Adrenal gland (tissue), 12 donors: Measurements from ENCODE around the gene IFTAP. TPM values are rescaled to one million over a fixed set of nuclear protein-coding genes. Genes with fewer than 3 reads are reported as not detected.

ENCODE experiments used
- DNase-seq, 7 donors: peaks; one replicate each; pipeline ENCODE4 v3.0.0-alpha.2; 2019 to 2020
- H3K27ac ChIP-seq, 5 donors: fragments of 200-600 bp; sonication (generic) in 4 of 5; 1 replicate in 3 of 5; 2 replicates in 2 of 5; pipeline versions ENCODE4 v1.5.1 to v1.8.0; 2016 to 2020; ENCODE audit warnings: mild to moderate bottlenecking in 1 of 5
- H3K27me3 ChIP-seq: fragments of 200-600 bp; 2 replicates; pipeline ENCODE4 v1.8.0; 2021
- H3K36me3 ChIP-seq, 2 donors: fragments of 200-600 bp; replicated peaks in 1 of 2; 1 replicate in 1 of 2; 2 replicates in 1 of 2; pipeline versions ENCODE4 v1.5.1 to v1.8.0; 2018 to 2022
- H3K4me1 ChIP-seq, 2 donors: fragments of 200-600 bp; replicated peaks in 1 of 2; 1 replicate in 1 of 2; 2 replicates in 1 of 2; pipeline versions ENCODE4 v1.5.1 to v1.8.0; 2018 to 2021
- H3K4me3 ChIP-seq, 4 donors: fragments of 200-600 bp; sonication (generic) in 3 of 4; one replicate each; pipeline ENCODE4 v1.5.1; 2016 to 2018
- H3K9me3 ChIP-seq, 3 donors: fragments of 200-600 bp; sonication (generic) in 1 of 3; replicated peaks in 1 of 3; 1 replicate in 2 of 3; 2 replicates in 1 of 3; pipeline versions ENCODE4 v1.5.1 to v1.8.0; 2016 to 2021
- CTCF ChIP-seq, 6 experiments: fragments of 450-650 bp in 4 of 6; fragments of 200-600 bp in 2 of 6; sonication (generic) in 1 of 6; IDR thresholded peaks; 1 replicate in 5 of 6; 2 replicates in 1 of 6; pipeline versions ENCODE4 v1.5.1 to v1.8.0; 2016 to 2021; ENCODE audit warnings: antibody characterized with exemption in 6 of 6, mild to moderate bottlenecking in 2 of 6, moderate library complexity in 1 of 6
- POLR2A ChIP-seq, 2 donors: fragments of 450-650 bp; IDR thresholded peaks; one replicate each; pipeline ENCODE4 v1.6.1; 2017; ENCODE audit warnings: antibody characterized with exemption in 2 of 2, mild to moderate bottlenecking in 2 of 2, moderate library complexity in 1 of 2
- WGBS, 4 donors: extraction: QIAGEN DNeasy Blood & Tissue Kit in 2 of 4; methylation state at CpG; one replicate each; pipeline versions ENCODE4 v1.1.5 to v1.1.7; 2013 to 2017; 5-methylcytosine and 5-hydroxymethylcytosine counted together
- intact Hi-C, 2 donors: fragments of 100-400 bp; cut with DNase I; formaldehyde crosslinking; loops; one replicate each; pipeline versions ENCODE4 v1.14.1 to v1.15.0; 2022 to 2023
- polyA plus RNA-seq, 3 donors: library from polyadenylated mRNA; stranded (reverse); fragments of 200-250 nt in 2 of 3; fragments of 350-450 nt in 1 of 3; fragmentation: Illumina TruSeq in 1 of 3; extraction: RNeasy Lipid Tissue Mini Kit (QIAGEN cat#74804) in 1 of 3; gene quantifications; one replicate each; pipeline ENCODE4 v1.2.3, GENCODE V29; 2013 to 2014
- total RNA-seq, 9 donors: library from RNA; depleted of rRNA in 4 of 9; stranded (reverse); fragments of >200 nt in 4 of 9; fragments of 120-200 nt in 1 of 9; fragmentation: NEBNext Ultra II Directional in 1 of 9; extraction: Animal tissue kit (Norgen Biotek cat#: 25700) in 1 of 9; gene quantifications; one replicate each; pipeline versions ENCODE4 v1.1.0 to v1.2.4, GENCODE V29; 2013 to 2023
- donor health status: healthy with polysubstance abuse.
- donor health status: Bipolar disorder and iron deficiency.
- donor health status: DM: yes; HTN: yes; CAD: no.
- donor health status: DM: no; HTN: no; CAD: no.
- donor health status: DM: no; HTN: no; CAD: no.
- donor health status: DM: yes; HTN: yes; CAD: no.

Gene IFTAP
- total and polyA plus RNA-seq, 12 donors: 16.2 to 44.7 (median 23.5) TPM

GRCh38 chr11:36565031-36565610 lies 29.2 kb upstream of the IFTAP start:
- Histone ChIP-seq H3K4me3 (peak overlapping the region in 1 of 4 donors; percentile 52), H3K9me3 (no peaks in the 10 kb centered on the region), H3K27ac (no peak overlapping the region), H3K27me3 (no peaks in the 10 kb centered on the region), H3K36me3 (no peaks in the 10 kb centered on the region), H3K4me1 (peaks cover 0 to 5% of the 10 kb centered on the region in 2 donors)
- WGBS, 4 donors: 48 to 64% (median 59%) methylated on average over 6 of the region's 6 CpGs
- no peak for TF ChIP-seq CTCF (IDR thresholded peaks at IDR 0.05)
- intact Hi-C loops: loop anchor here (5.0 kb wide), 2 partner anchors 107 to 182 kb away; no protein-coding TSS in a partner anchor
- no peak for DNase-seq

GRCh38 chr11:36566407-36567053 lies 27.8 kb upstream of the IFTAP start:
- peaks cover 0 to 5% of the 10 kb centered on the region in 2 donors for H3K4me1 ChIP-seq
- no peaks in the 10 kb centered on the region for H3K27me3 ChIP-seq
- H3K27ac ChIP-seq: no peak overlapping the region
- WGBS, 4 donors: 92 to 98% (median 93%) methylated on average over 4 of the region's 4 CpGs
- intact Hi-C loops: loop anchor here (5.0 kb wide), 2 partner anchors 106 to 181 kb away; no protein-coding TSS in a partner anchor
- no peaks in the 10 kb centered on the region for H3K36me3 ChIP-seq
- no peaks in the 10 kb centered on the region for H3K9me3 ChIP-seq
- no peak for DNase-seq
- H3K4me3 ChIP-seq: no peak overlapping the region
- TF ChIP-seq POLR2A (IDR thresholded peaks at IDR 0.05) (no peak), CTCF (IDR thresholded peaks at IDR 0.05) (no peak)

- no peaks in the 10 kb centered on the region for H3K9me3 ChIP-seq
- H3K4me3 ChIP-seq: no peak within 1 kb of the TSS
- DNase-seq: no peak
- H3K27me3 ChIP-seq: no peaks in the 10 kb centered on the region
- TF ChIP-seq CTCF (IDR thresholded peaks at IDR 0.05): no peak
- 90 to 100% (median 93%) methylated on average over 1 of the region's 1 CpG for WGBS, 4 donors
- no peaks in the 10 kb centered on the region for H3K36me3 ChIP-seq
- intact Hi-C loops: loop anchor here (5.0 kb wide), 2 partner anchors 105 to 180 kb away; no protein-coding TSS in a partner anchor
- H3K27ac ChIP-seq: no peak within 1 kb of the TSS
- peaks cover 0 to 5% of the 10 kb centered on the region in 2 donors for H3K4me1 ChIP-seq
Measured at GRCh38 chr11:36567694-36568093, 26.6 kb upstream of the IFTAP start, which contains the start of gene RAG1. Gene RAG1 (plus strand): TSS chr11:36568007. CDS start chr11:36573305, 5,298 bp downstream.

- TF ChIP-seq CTCF (IDR thresholded peaks at IDR 0.05): no peak
- TF ChIP-seq POLR2A (IDR thresholded peaks at IDR 0.05): no peak
- 83 to 92% (median 85%) methylated on average over 4 of the region's 4 CpGs for WGBS, 4 donors
- no peak for DNase-seq
Measured at GRCh38 chr11:36569095-36569494, 25.2 kb upstream of the IFTAP start.

More at GRCh38 chr11:36569095-36569494, 25.2 kb upstream of the IFTAP start:
- no peak overlapping the region for H3K27ac ChIP-seq
- no peak overlapping the region for H3K4me3 ChIP-seq
- H3K27me3 ChIP-seq: no peaks in the 10 kb centered on the region
- peaks cover 0 to 5% of the 10 kb centered on the region in 2 donors for H3K4me1 ChIP-seq
- H3K9me3 ChIP-seq: no peaks in the 10 kb centered on the region
- no peaks in the 10 kb centered on the region for H3K36me3 ChIP-seq
- intact Hi-C loops: loop anchor here (5.0 kb wide), 2 partner anchors 103 to 178 kb away; no protein-coding TSS in a partner anchor
